Measurements from ENCODE around the gene DAGLA. TPM values are rescaled to one million over a fixed set of nuclear protein-coding genes. Genes with fewer than 3 reads are reported as not detected.

Gene DAGLA
- total RNA-seq, 5 donors from 2014 or later (not counting 1 experiment from before 2014, with no cell fraction given), result 0.15 to 1.6 (median 0.23) TPM

- no peak overlapping the region for H3K4me3 ChIP-seq (ENCODE audit: control insufficient read depth in 1 of 2, extremely low read depth in 1 of 2, low read length in 1 of 2)
- Mint-ChIP-seq H3K27ac (no peak overlapping the region), H3K9me3 (no peaks in the 10 kb centered on the region), H3K27me3 (peaks cover 3 to 7% of the 10 kb centered on the region in 2 donors), H3K36me3 (no peaks in the 10 kb centered on the region), H3K4me1 (no peaks in the 10 kb centered on the region), H3K4me3 (no peak overlapping the region)
- H3K4me1 ChIP-seq (ENCODE audit: control insufficient read depth in 1 of 2, extremely low read depth in 1 of 2, insufficient read depth in 2 of 2, low read length in 2 of 2), result peaks cover 0 to 4% of the 10 kb centered on the region in 2 experiments
- ChIA-PET CTCF (interaction anchor here (0.7 to 1.1 kb wide), 5 partner anchors 10 to 280 kb away, joined by 3 to 6 read pairs (median 5); partner anchors contain the start of gene RAB3IL1 (in 1 of the 2)), POLR2A (no interaction called here)
- no peaks in the 10 kb centered on the region for H3K36me3 ChIP-seq (ENCODE audit: control insufficient read depth in 2 of 2, extremely low read depth in 1 of 2, insufficient read depth in 1 of 2, low read length in 1 of 2)
- no peaks in the 10 kb centered on the region for H3K9me3 ChIP-seq
- DNase-seq, result no peak
- WGBS (ENCODE audit: insufficient coverage), result 65% methylated on average over 7 of the region's 9 CpGs
- no peak overlapping the region for H3K27ac ChIP-seq (ENCODE audit: low read length)
- H3K27me3 ChIP-seq (replicated peaks in 1 of 2; ENCODE audit: control insufficient read depth in 2 of 2, extremely low read depth in 1 of 2, insufficient read depth in 2 of 2, low read length in 1 of 2), result peaks cover 0 to 33% of the 10 kb centered on the region in 2 experiments
- ATAC-seq (replicated peaks in 1 of 4), result no peak
Observed at GRCh38 chr11:61637277-61637676, 42.9 kb upstream of the DAGLA start.

- H3K27ac ChIP-seq (ENCODE audit: low read length), result no peak overlapping the region
- no peaks in the 10 kb centered on the region for H3K4me1 Mint-ChIP-seq
- no peaks in the 10 kb centered on the region for H3K9me3 Mint-ChIP-seq
- H3K9me3 ChIP-seq, result no peaks in the 10 kb centered on the region
- DNase-seq (no peak), ATAC-seq (replicated peaks in 1 of 4) (no peak)
- no peaks in the 10 kb centered on the region for H3K36me3 ChIP-seq (ENCODE audit: control insufficient read depth in 2 of 2, extremely low read depth in 1 of 2, insufficient read depth in 1 of 2, low read length in 1 of 2)
- H3K27me3 Mint-ChIP-seq, result peaks cover 0 to 7% of the 10 kb centered on the region in 2 donors
- no peaks in the 10 kb centered on the region for H3K36me3 Mint-ChIP-seq
- no peak overlapping the region for H3K4me3 Mint-ChIP-seq
- CTCF ChIA-PET, result interaction anchor here (0.6 to 1.1 kb wide), 2 partner anchors 19 to 265 kb away, joined by 5 read pairs; no protein-coding TSS in a partner anchor
- POLR2A ChIA-PET, result no interaction called here
- 72% methylated on average over 6 of the region's 7 CpGs for WGBS (ENCODE audit: insufficient coverage)
- peaks cover 0 to 18% of the 10 kb centered on the region in 2 experiments for H3K27me3 ChIP-seq (replicated peaks in 1 of 2; ENCODE audit: control insufficient read depth in 2 of 2, extremely low read depth in 1 of 2, insufficient read depth in 2 of 2, low read length in 1 of 2)
- no peak overlapping the region for H3K4me3 ChIP-seq (ENCODE audit: control insufficient read depth in 1 of 2, extremely low read depth in 1 of 2, low read length in 1 of 2)
- peaks cover 0 to 4% of the 10 kb centered on the region in 2 experiments for H3K4me1 ChIP-seq (ENCODE audit: control insufficient read depth in 1 of 2, extremely low read depth in 1 of 2, insufficient read depth in 2 of 2, low read length in 2 of 2)
- no peak overlapping the region for H3K27ac Mint-ChIP-seq
Observed at GRCh38 chr11:61639816-61640443, 40.3 kb upstream of the DAGLA start.

GRCh38 chr11:61642162-61642561, 38.0 kb upstream of the DAGLA start:
- Mint-ChIP-seq H3K27ac (no peak overlapping the region), H3K9me3 (no peaks in the 10 kb centered on the region), H3K4me1 (no peaks in the 10 kb centered on the region), H3K27me3 (peaks cover 0 to 7% of the 10 kb centered on the region in 2 donors), H3K36me3 (no peaks in the 10 kb centered on the region), H3K4me3 (no peak overlapping the region)
- DNase-seq (no peak), ATAC-seq (replicated peaks in 1 of 4) (no peak)
- peaks cover 0 to 17% of the 10 kb centered on the region in 2 experiments for H3K27me3 ChIP-seq (replicated peaks in 1 of 2; ENCODE audit: control insufficient read depth in 2 of 2, extremely low read depth in 1 of 2, insufficient read depth in 2 of 2, low read length in 1 of 2)
- WGBS (ENCODE audit: insufficient coverage), result no CpG with 5 or more reads among the region's 8 CpGs
- POLR2A ChIA-PET, result no interaction called here
- H3K4me3 ChIP-seq (ENCODE audit: control insufficient read depth in 1 of 2, extremely low read depth in 1 of 2, low read length in 1 of 2), result no peak overlapping the region
- no peaks in the 10 kb centered on the region for H3K9me3 ChIP-seq
- peaks cover 0 to 4% of the 10 kb centered on the region in 2 experiments for H3K4me1 ChIP-seq (ENCODE audit: control insufficient read depth in 1 of 2, extremely low read depth in 1 of 2, insufficient read depth in 2 of 2, low read length in 2 of 2)
- H3K27ac ChIP-seq (ENCODE audit: low read length), result no peak overlapping the region
- no peaks in the 10 kb centered on the region for H3K36me3 ChIP-seq (ENCODE audit: control insufficient read depth in 2 of 2, extremely low read depth in 1 of 2, insufficient read depth in 1 of 2, low read length in 1 of 2)
- CTCF ChIA-PET, result no interaction called here

GRCh38 chr11:61645179-61645868, 34.9 kb upstream of the DAGLA start:
- 73% methylated on average over 5 of the region's 9 CpGs for WGBS (ENCODE audit: insufficient coverage)
- H3K27ac Mint-ChIP-seq, result no peak overlapping the region
- H3K27me3 ChIP-seq (replicated peaks in 1 of 2; ENCODE audit: control insufficient read depth in 2 of 2, extremely low read depth in 1 of 2, insufficient read depth in 2 of 2, low read length in 1 of 2), result peaks cover 0 to 7% of the 10 kb centered on the region in 2 experiments
- H3K9me3 ChIP-seq, result no peaks in the 10 kb centered on the region
- no peaks in the 10 kb centered on the region for H3K36me3 Mint-ChIP-seq
- no peak for DNase-seq
- H3K27me3 Mint-ChIP-seq, result peaks cover 0 to 7% of the 10 kb centered on the region in 2 donors
- ATAC-seq (replicated peaks in 1 of 4), result no peak
- H3K9me3 Mint-ChIP-seq, result no peaks in the 10 kb centered on the region
- no peaks in the 10 kb centered on the region for H3K4me1 Mint-ChIP-seq
- no peak overlapping the region for H3K4me3 Mint-ChIP-seq
- ChIA-PET POLR2A (no interaction called here), CTCF (no interaction called here)
- no peaks in the 10 kb centered on the region for H3K4me1 ChIP-seq (ENCODE audit: control insufficient read depth in 1 of 2, extremely low read depth in 1 of 2, insufficient read depth in 2 of 2, low read length in 2 of 2)
- no peak overlapping the region for H3K27ac ChIP-seq (ENCODE audit: low read length)
- no peak overlapping the region for H3K4me3 ChIP-seq (ENCODE audit: control insufficient read depth in 1 of 2, extremely low read depth in 1 of 2, low read length in 1 of 2)
- H3K36me3 ChIP-seq (ENCODE audit: control insufficient read depth in 2 of 2, extremely low read depth in 1 of 2, insufficient read depth in 1 of 2, low read length in 1 of 2), result no peaks in the 10 kb centered on the region

GRCh38 chr11:61647529-61647928, 32.7 kb upstream of the DAGLA start:
- no peaks in the 10 kb centered on the region for H3K36me3 Mint-ChIP-seq
- H3K9me3 Mint-ChIP-seq, result no peaks in the 10 kb centered on the region
- peaks cover 0 to 14% of the 10 kb centered on the region in 2 experiments for H3K27me3 ChIP-seq (replicated peaks in 1 of 2; ENCODE audit: control insufficient read depth in 2 of 2, extremely low read depth in 1 of 2, insufficient read depth in 2 of 2, low read length in 1 of 2)
- ChIA-PET POLR2A (no interaction called here), CTCF (no interaction called here)
- no peak overlapping the region for H3K4me3 Mint-ChIP-seq
- H3K9me3 ChIP-seq, result no peaks in the 10 kb centered on the region
- H3K36me3 ChIP-seq (ENCODE audit: control insufficient read depth in 2 of 2, extremely low read depth in 1 of 2, insufficient read depth in 1 of 2, low read length in 1 of 2), result no peaks in the 10 kb centered on the region
- no peak overlapping the region for H3K27ac Mint-ChIP-seq
- H3K4me1 ChIP-seq (ENCODE audit: control insufficient read depth in 1 of 2, extremely low read depth in 1 of 2, insufficient read depth in 2 of 2, low read length in 2 of 2), result no peaks in the 10 kb centered on the region
- DNase-seq, result no peak
- no peak for ATAC-seq (replicated peaks in 1 of 4)
- H3K4me1 Mint-ChIP-seq, result no peaks in the 10 kb centered on the region
- whole genome bisulfite sequencing (ENCODE audit: insufficient coverage), result 86% methylated on average over 1 of the region's 3 CpGs
- peaks cover 8 to 11% of the 10 kb centered on the region in 2 donors for H3K27me3 Mint-ChIP-seq
- H3K4me3 ChIP-seq (ENCODE audit: control insufficient read depth in 1 of 2, extremely low read depth in 1 of 2, low read length in 1 of 2), result no peak overlapping the region
- no peak overlapping the region for H3K27ac ChIP-seq (ENCODE audit: low read length)

- H3K27me3 Mint-ChIP-seq, result peaks cover 20 to 29% of the 10 kb centered on the region in 2 donors
- Histone ChIP-seq H3K36me3 (ENCODE audit: control insufficient read depth in 2 of 2, extremely low read depth in 1 of 2, insufficient read depth in 1 of 2, low read length in 1 of 2) (no peaks in the 10 kb centered on the region), H3K27ac (ENCODE audit: low read length) (no peak overlapping the region), H3K4me1 (ENCODE audit: control insufficient read depth in 1 of 2, extremely low read depth in 1 of 2, insufficient read depth in 2 of 2, low read length in 2 of 2) (no peaks in the 10 kb centered on the region), H3K4me3 (ENCODE audit: control insufficient read depth in 1 of 2, extremely low read depth in 1 of 2, low read length in 1 of 2) (no peak overlapping the region), H3K27me3 (replicated peaks in 1 of 2; ENCODE audit: control insufficient read depth in 2 of 2, extremely low read depth in 1 of 2, insufficient read depth in 2 of 2, low read length in 1 of 2) (peaks cover 0 to 29% of the 10 kb centered on the region in 2 experiments), H3K9me3 (no peaks in the 10 kb centered on the region)
- H3K9me3 Mint-ChIP-seq, result no peaks in the 10 kb centered on the region
- ATAC-seq (replicated peaks in 1 of 4) (no peak), DNase-seq (no peak)
- no peak overlapping the region for H3K27ac Mint-ChIP-seq
- no peaks in the 10 kb centered on the region for H3K36me3 Mint-ChIP-seq
- no peaks in the 10 kb centered on the region for H3K4me1 Mint-ChIP-seq
- ChIA-PET CTCF (no interaction called here), POLR2A (no interaction called here)
- 85% methylated on average over 14 of the region's 17 CpGs for WGBS (ENCODE audit: insufficient coverage)
- H3K4me3 Mint-ChIP-seq, result no peak overlapping the region
Observed at GRCh38 chr11:61650781-61651571, 29.2 kb upstream of the DAGLA start.

All from T-cell (primary cell).